ENCODE results near the gene CDKN1B. TPM values are rescaled to one million over a fixed set of nuclear protein-coding genes. Genes with fewer than 3 reads are reported as not detected.

Gene CDKN1B
- total RNA-seq, 3 donors from 2014 or later, result 45.0 to 113 (median 100.0) TPM

- Histone ChIP-seq H3K4me1 (no peaks in the 10 kb centered on the region), H3K9me3 (no peaks in the 10 kb centered on the region), H3K36me3 (no peaks in the 10 kb centered on the region), H3K4me3 (no peak overlapping the region), H3K27ac (no peak overlapping the region), H3K27me3 (no peaks in the 10 kb centered on the region)
- intact Hi-C loops (cut with DNase I; ENCODE audit: low total_unique reads), result no loop called here
- no peak for DNase-seq (ENCODE audit: low spot score in 2 of 2)
- TF ChIP-seq CTCF (IDR thresholded peaks at IDR 0.05) (no peak), POLR2AphosphoS5 (IDR thresholded peaks at IDR 0.05) (no peak), POLR2A (IDR thresholded peaks at IDR 0.05) (no peak)
These were observed 38.8 kb downstream of the CDKN1B start for GRCh38 chr12:12755923-12756322.

GRCh38 chr12:12757121-12757520 lies 40.0 kb downstream of the CDKN1B start:
- Histone ChIP-seq H3K27ac (no peak overlapping the region), H3K9me3 (no peaks in the 10 kb centered on the region), H3K4me1 (no peaks in the 10 kb centered on the region), H3K36me3 (no peaks in the 10 kb centered on the region), H3K4me3 (no peak overlapping the region), H3K27me3 (no peaks in the 10 kb centered on the region)
- TF ChIP-seq CTCF (IDR thresholded peaks at IDR 0.05), result no peak
- no peak for TF ChIP-seq POLR2AphosphoS5 (IDR thresholded peaks at IDR 0.05)
- no peak for TF ChIP-seq POLR2A (IDR thresholded peaks at IDR 0.05)
- no peak for DNase-seq (ENCODE audit: low spot score in 2 of 2)
- intact Hi-C loops (cut with DNase I; ENCODE audit: low total_unique reads), result no loop called here

GRCh38 chr12:12759234-12759915 lies 42.2 kb downstream of the CDKN1B start:
- intact Hi-C loops (cut with DNase I; ENCODE audit: low total_unique reads), result no loop called here
- H3K36me3 ChIP-seq, result no peaks in the 10 kb centered on the region
- H3K4me3 ChIP-seq, result no peak overlapping the region
- no peaks in the 10 kb centered on the region for H3K9me3 ChIP-seq
- H3K27me3 ChIP-seq, result no peaks in the 10 kb centered on the region
- no peaks in the 10 kb centered on the region for H3K4me1 ChIP-seq
- TF ChIP-seq POLR2AphosphoS5 (IDR thresholded peaks at IDR 0.05), result no peak
- no peak for TF ChIP-seq POLR2A (IDR thresholded peaks at IDR 0.05)
- TF ChIP-seq CTCF (IDR thresholded peaks at IDR 0.05), result no peak
- DNase-seq (ENCODE audit: low spot score in 2 of 2), result no peak
- no peak overlapping the region for H3K27ac ChIP-seq

- Histone ChIP-seq H3K4me1 (no peaks in the 10 kb centered on the region), H3K36me3 (no peaks in the 10 kb centered on the region), H3K27ac (no peak overlapping the region), H3K4me3 (no peak overlapping the region), H3K27me3 (no peaks in the 10 kb centered on the region), H3K9me3 (no peaks in the 10 kb centered on the region)
- TF ChIP-seq CTCF (IDR thresholded peaks at IDR 0.05), result no peak
- intact Hi-C loops (cut with DNase I; ENCODE audit: low total_unique reads), result no loop called here
- no peak for DNase-seq (ENCODE audit: low spot score in 2 of 2)
These were observed 47.7 kb downstream of the CDKN1B start for GRCh38 chr12:12764824-12765223.

- no peaks in the 10 kb centered on the region for H3K27me3 ChIP-seq
- H3K36me3 ChIP-seq, result no peaks in the 10 kb centered on the region
- TF ChIP-seq POLR2A (IDR thresholded peaks at IDR 0.05), result no peak
- TF ChIP-seq POLR2AphosphoS5 (IDR thresholded peaks at IDR 0.05), result no peak
- TF ChIP-seq CTCF (IDR thresholded peaks at IDR 0.05), result no peak
- H3K27ac ChIP-seq, result no peak overlapping the region
- intact Hi-C loops (cut with DNase I; ENCODE audit: low total_unique reads), result no loop called here
- peaks cover 0 to 5% of the 10 kb centered on the region in 2 donors for H3K9me3 ChIP-seq
- no peak overlapping the region for H3K4me3 ChIP-seq
- DNase-seq (ENCODE audit: low spot score in 2 of 2), result no peak
- H3K4me1 ChIP-seq, result no peaks in the 10 kb centered on the region
These were observed 53.1 kb downstream of the CDKN1B start for GRCh38 chr12:12770262-12770661.

Other genes starting within 250 kb of the CDKN1B start
- gene DUSP16, start 154.5 kb upstream of the CDKN1B start, total RNA-seq, result 10 to 100 TPM; 10.9 to 63.3 (median 61.0) TPM
- gene CREBL2, start 105.5 kb upstream of the CDKN1B start, total RNA-seq, result 10 to 100 TPM; 55.7 to 87.4 (median 84.2) TPM
- gene GPR19, start 21.2 kb upstream of the CDKN1B start, total RNA-seq, result under 1 TPM in 2 of 3 donors, not detected in 1; 0.33 to 0.59 TPM
- 100 to 1,000 TPM in 1 of 3 donors, 10 to 100 TPM in 2; 26.7 to 236 (median 41.4) TPM for gene APOLD1, start 68.3 kb downstream of the CDKN1B start, total RNA-seq
- 10 to 100 TPM; 44.8 to 81.1 (median 60.0) TPM for gene DDX47, start 96.0 kb downstream of the CDKN1B start, total RNA-seq
- gene GPRC5A, start 174.2 kb downstream of the CDKN1B start, total RNA-seq, result 10 to 100 TPM; 10.9 to 40.1 (median 21.6) TPM
- not detected for gene GPRC5D, start 234.8 kb downstream of the CDKN1B start, total RNA-seq

Data from breast epithelium (tissue), 4 donors.